ENCODE results near the gene AK5. TPM values are rescaled to one million over a fixed set of nuclear protein-coding genes. Genes with fewer than 3 reads are reported as not detected.

Gene AK5
- total and polyA plus RNA-seq, 9 donors, result 5.3 to 10.3 (median 9.0) TPM

- no peaks in the 10 kb centered on the region for H3K9me3 ChIP-seq (replicated peaks; ENCODE audit: control insufficient read depth, low read depth, low read length)
- H3K4me1 ChIP-seq (ENCODE audit: control insufficient read depth, insufficient read depth, low read length), result peaks cover 10% of the 10 kb centered on the region
- H3K27me3 ChIP-seq (ENCODE audit: control insufficient read depth, insufficient read depth, low read length), result peaks cover 16% of the 10 kb centered on the region
- no peaks in the 10 kb centered on the region for H3K36me3 ChIP-seq (ENCODE audit: control insufficient read depth, insufficient read depth, low read length)
- no peak overlapping the region for H3K27ac ChIP-seq (ENCODE audit: low read length)
- no peak for DNase-seq
- whole genome bisulfite sequencing (ENCODE audit: insufficient coverage), result 4% methylated on average over 11 of the region's 22 CpGs
- peak overlapping the region; percentile 71 for H3K4me3 ChIP-seq (ENCODE audit: low read length)
Observed at GRCh38 chr1:77282866-77283539, 1.2 kb downstream of the AK5 start.

GRCh38 chr1:77283701-77284425, 2.0 kb downstream of the AK5 start:
- WGBS (ENCODE audit: insufficient coverage), result no CpG with 5 or more reads among the region's 6 CpGs
- no peak for DNase-seq
- Histone ChIP-seq H3K36me3 (ENCODE audit: control insufficient read depth, insufficient read depth, low read length) (no peaks in the 10 kb centered on the region), H3K4me1 (ENCODE audit: control insufficient read depth, insufficient read depth, low read length) (peaks cover 10% of the 10 kb centered on the region), H3K27me3 (ENCODE audit: control insufficient read depth, insufficient read depth, low read length) (peaks cover 16% of the 10 kb centered on the region), H3K4me3 (ENCODE audit: low read length) (no peak overlapping the region), H3K9me3 (replicated peaks; ENCODE audit: control insufficient read depth, low read depth, low read length) (no peaks in the 10 kb centered on the region), H3K27ac (ENCODE audit: low read length) (no peak overlapping the region)

- no peak overlapping the region for H3K4me3 ChIP-seq (ENCODE audit: low read length)
- 78% methylated on average over 3 of the region's 5 CpGs for WGBS (ENCODE audit: insufficient coverage)
- H3K4me1 ChIP-seq (ENCODE audit: control insufficient read depth, insufficient read depth, low read length), result peaks cover 6% of the 10 kb centered on the region
- no peaks in the 10 kb centered on the region for H3K9me3 ChIP-seq (replicated peaks; ENCODE audit: control insufficient read depth, low read depth, low read length)
- no peaks in the 10 kb centered on the region for H3K36me3 ChIP-seq (ENCODE audit: control insufficient read depth, insufficient read depth, low read length)
- H3K27me3 ChIP-seq (ENCODE audit: control insufficient read depth, insufficient read depth, low read length), result peaks cover 5% of the 10 kb centered on the region
- H3K27ac ChIP-seq (ENCODE audit: low read length), result no peak overlapping the region
- DNase-seq, result no peak
Observed at GRCh38 chr1:77287535-77287934, 5.7 kb downstream of the AK5 start.

- Histone ChIP-seq H3K27ac (ENCODE audit: low read length) (no peak overlapping the region), H3K27me3 (ENCODE audit: control insufficient read depth, insufficient read depth, low read length) (no peaks in the 10 kb centered on the region)
- no CpG with 5 or more reads among the region's 1 CpG for WGBS (ENCODE audit: insufficient coverage)
Observed at GRCh38 chr1:77288275-77288674, 6.5 kb downstream of the AK5 start.

GRCh38 chr1:77290576-77290975, 8.8 kb downstream of the AK5 start:
- no peak overlapping the region for H3K27ac ChIP-seq (ENCODE audit: low read length)
- DNase-seq, result no peak

More at GRCh38 chr1:77288275-77288674, 6.5 kb downstream of the AK5 start:
- Histone ChIP-seq H3K4me1 (ENCODE audit: control insufficient read depth, insufficient read depth, low read length) (no peaks in the 10 kb centered on the region), H3K36me3 (ENCODE audit: control insufficient read depth, insufficient read depth, low read length) (no peaks in the 10 kb centered on the region), H3K9me3 (replicated peaks; ENCODE audit: control insufficient read depth, low read depth, low read length) (no peaks in the 10 kb centered on the region), H3K4me3 (ENCODE audit: low read length) (no peak overlapping the region)
- no peak for DNase-seq

GRCh38 chr1:77292551-77292950, 10.7 kb downstream of the AK5 start:
- 63% methylated on average over 2 of the region's 4 CpGs for WGBS (ENCODE audit: insufficient coverage)
- DNase-seq, result no peak
- Histone ChIP-seq H3K9me3 (replicated peaks; ENCODE audit: control insufficient read depth, low read depth, low read length) (no peaks in the 10 kb centered on the region), H3K36me3 (ENCODE audit: control insufficient read depth, insufficient read depth, low read length) (no peaks in the 10 kb centered on the region), H3K27me3 (ENCODE audit: control insufficient read depth, insufficient read depth, low read length) (no peaks in the 10 kb centered on the region), H3K4me3 (ENCODE audit: low read length) (no peak overlapping the region), H3K27ac (ENCODE audit: low read length) (no peak overlapping the region), H3K4me1 (ENCODE audit: control insufficient read depth, insufficient read depth, low read length) (no peaks in the 10 kb centered on the region)

More at GRCh38 chr1:77290576-77290975, 8.8 kb downstream of the AK5 start:
- H3K4me1 ChIP-seq (ENCODE audit: control insufficient read depth, insufficient read depth, low read length), result no peaks in the 10 kb centered on the region
- no peaks in the 10 kb centered on the region for H3K36me3 ChIP-seq (ENCODE audit: control insufficient read depth, insufficient read depth, low read length)
- no peak overlapping the region for H3K4me3 ChIP-seq (ENCODE audit: low read length)
- no peaks in the 10 kb centered on the region for H3K9me3 ChIP-seq (replicated peaks; ENCODE audit: control insufficient read depth, low read depth, low read length)
- H3K27me3 ChIP-seq (ENCODE audit: control insufficient read depth, insufficient read depth, low read length), result no peaks in the 10 kb centered on the region

- Histone ChIP-seq H3K4me1 (ENCODE audit: control insufficient read depth, insufficient read depth, low read length) (no peaks in the 10 kb centered on the region), H3K27me3 (ENCODE audit: control insufficient read depth, insufficient read depth, low read length) (no peaks in the 10 kb centered on the region), H3K4me3 (ENCODE audit: low read length) (no peak overlapping the region), H3K36me3 (ENCODE audit: control insufficient read depth, insufficient read depth, low read length) (no peaks in the 10 kb centered on the region), H3K9me3 (replicated peaks; ENCODE audit: control insufficient read depth, low read depth, low read length) (no peaks in the 10 kb centered on the region), H3K27ac (ENCODE audit: low read length) (no peak overlapping the region)
- DNase-seq, result no peak
- no CpG with 5 or more reads among the region's 1 CpG for WGBS (ENCODE audit: insufficient coverage)
Observed at GRCh38 chr1:77300566-77300965, 18.7 kb downstream of the AK5 start.

- H3K36me3 ChIP-seq (ENCODE audit: control insufficient read depth, insufficient read depth, low read length), result no peaks in the 10 kb centered on the region
- no peaks in the 10 kb centered on the region for H3K9me3 ChIP-seq (replicated peaks; ENCODE audit: control insufficient read depth, low read depth, low read length)
- no peaks in the 10 kb centered on the region for H3K4me1 ChIP-seq (ENCODE audit: control insufficient read depth, insufficient read depth, low read length)
- H3K27ac ChIP-seq (ENCODE audit: low read length), result no peak overlapping the region
- DNase-seq, result peak; percentile 16
- 66% methylated on average over 3 of the region's 3 CpGs for WGBS (ENCODE audit: insufficient coverage)
- H3K27me3 ChIP-seq (ENCODE audit: control insufficient read depth, insufficient read depth, low read length), result no peaks in the 10 kb centered on the region
- H3K4me3 ChIP-seq (ENCODE audit: low read length), result no peak overlapping the region
Observed at GRCh38 chr1:77303387-77303786, 21.6 kb downstream of the AK5 start.

GRCh38 chr1:77308889-77309621, 27.2 kb downstream of the AK5 start:
- Histone ChIP-seq H3K27me3 (ENCODE audit: control insufficient read depth, insufficient read depth, low read length) (no peaks in the 10 kb centered on the region), H3K36me3 (ENCODE audit: control insufficient read depth, insufficient read depth, low read length) (no peaks in the 10 kb centered on the region), H3K4me3 (ENCODE audit: low read length) (no peak overlapping the region), H3K27ac (ENCODE audit: low read length) (no peak overlapping the region), H3K9me3 (replicated peaks; ENCODE audit: control insufficient read depth, low read depth, low read length) (no peaks in the 10 kb centered on the region), H3K4me1 (ENCODE audit: control insufficient read depth, insufficient read depth, low read length) (no peaks in the 10 kb centered on the region)
- DNase-seq, result no peak
- WGBS (ENCODE audit: insufficient coverage), result 67% methylated on average over 1 of the region's 8 CpGs

GRCh38 chr1:77310924-77311323, 29.1 kb downstream of the AK5 start:
- no CpG with 5 or more reads among the region's 3 CpGs for WGBS (ENCODE audit: insufficient coverage)
- Histone ChIP-seq H3K27ac (ENCODE audit: low read length) (no peak overlapping the region), H3K9me3 (replicated peaks; ENCODE audit: control insufficient read depth, low read depth, low read length) (no peaks in the 10 kb centered on the region), H3K27me3 (ENCODE audit: control insufficient read depth, insufficient read depth, low read length) (no peaks in the 10 kb centered on the region), H3K4me1 (ENCODE audit: control insufficient read depth, insufficient read depth, low read length) (no peaks in the 10 kb centered on the region), H3K4me3 (ENCODE audit: low read length) (no peak overlapping the region), H3K36me3 (ENCODE audit: control insufficient read depth, insufficient read depth, low read length) (no peaks in the 10 kb centered on the region)
- no peak for DNase-seq

All from muscle of leg (tissue), 11 donors.